ELR (cell line): ENCODE measurements around the gene MRPL17.

ENCODE experiments used
- DNase-seq: peaks from one replicate; pipeline ENCODE4 v3.0.0-alpha.2; 2015; ENCODE audit warnings: low read depth

The MRPL17 gene

GRCh38 chr11:6632116-6633073, 50.7 kb downstream of the MRPL17 start:
- no peak for DNase-seq

- DNase-seq, result no peak
Observed at GRCh38 chr11:6631361-6631890, 51.7 kb downstream of the MRPL17 start.

- DNase-seq, result no peak
Observed at GRCh38 chr11:6630632-6631291, 52.4 kb downstream of the MRPL17 start.
